HL-60 (cell line): ENCODE results near the gene MAN1C1.

Experiments
- DNase-seq, 2 experiments: peaks; one replicate each; pipeline ENCODE4 v3.0.0-alpha.2; 2010 to 2020; ENCODE audit warnings: low read depth in 1 of 2, low spot score in 1 of 2
- H3K27ac ChIP-seq: fragments of 250-450 bp; sonication (Bioruptor Pico); replicated peaks from 2 replicates; pipeline ENCODE4 v1.5.1; 2020; ENCODE audit warnings: mild to moderate bottlenecking, moderate library complexity
- H3K27me3 ChIP-seq: fragments of 250-450 bp; sonication (Bioruptor Pico); 2 replicates; pipeline ENCODE4 v1.5.1; 2021; ENCODE audit warnings: mild to moderate bottlenecking, moderate library complexity; ENCODE audit not compliant: insufficient read depth, poor library complexity, severe bottlenecking
- H3K4me3 ChIP-seq: replicated peaks from 2 replicates; pipeline ENCODE4 v1.5.1; 2011; ENCODE audit warnings: mild to moderate bottlenecking, control low read depth, low read length; ENCODE audit not compliant: insufficient read depth
- GABPA ChIP-seq: IDR thresholded peaks from 2 replicates; pipeline ENCODE4 v1.6.1; 2012; ENCODE audit warnings: low read depth
- POLR2AphosphoS5 ChIP-seq: IDR thresholded peaks from 2 replicates; pipeline ENCODE4 v1.6.1; 2012; ENCODE audit warnings: low read depth
- SPI1 ChIP-seq: IDR thresholded peaks from 2 replicates; pipeline ENCODE4 v1.6.1; 2012; ENCODE audit warnings: low read depth, mild to moderate bottlenecking, borderline replicate concordance
- TF ChIP-seq, protein P1 (sequence below): IDR thresholded peaks from 2 replicates; pipeline ENCODE4 v1.6.1; 2012; ENCODE audit warnings: low read depth; ENCODE audit not compliant: insufficient replicate concordance
- TF ChIP-seq, protein P2 (sequence below): IDR thresholded peaks from one replicate; pipeline ENCODE4 v1.5.1; 2011; ENCODE audit warnings: low read length, control low read depth, inconsistent platforms; ENCODE audit not compliant: insufficient read depth

Gene MAN1C1

DNA sequence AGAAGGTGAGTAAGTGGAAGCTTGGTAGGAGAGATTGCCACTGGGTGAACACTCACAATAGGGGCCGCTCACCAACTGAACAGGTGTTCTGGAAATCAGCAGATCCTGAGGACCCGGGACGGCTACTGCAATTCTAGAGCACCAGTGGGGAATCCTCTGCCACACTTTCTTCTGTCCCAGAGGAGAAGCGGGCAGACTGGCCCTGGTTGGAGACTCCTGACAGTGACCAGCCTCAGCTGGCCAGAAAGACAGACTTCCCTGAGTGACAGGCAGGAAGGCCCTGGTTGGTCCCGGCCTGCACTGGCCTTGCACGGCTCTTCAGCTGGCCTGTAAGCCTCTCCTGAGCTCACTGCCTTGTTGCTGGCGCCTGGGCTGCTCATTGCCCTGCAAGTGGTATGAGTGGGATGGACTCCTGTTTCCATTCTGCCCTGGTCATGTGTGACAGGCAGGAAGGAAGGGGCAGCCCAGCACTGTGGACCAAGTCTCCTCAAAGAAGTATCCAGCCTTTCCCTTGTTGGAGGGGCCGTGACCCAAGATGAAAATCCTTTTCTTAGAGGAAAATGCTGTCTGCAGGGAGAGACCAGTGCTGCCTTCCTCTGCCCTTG lies 34.5 kb downstream of the MAN1C1 start:
- TF ChIP-seq, protein P1, sequence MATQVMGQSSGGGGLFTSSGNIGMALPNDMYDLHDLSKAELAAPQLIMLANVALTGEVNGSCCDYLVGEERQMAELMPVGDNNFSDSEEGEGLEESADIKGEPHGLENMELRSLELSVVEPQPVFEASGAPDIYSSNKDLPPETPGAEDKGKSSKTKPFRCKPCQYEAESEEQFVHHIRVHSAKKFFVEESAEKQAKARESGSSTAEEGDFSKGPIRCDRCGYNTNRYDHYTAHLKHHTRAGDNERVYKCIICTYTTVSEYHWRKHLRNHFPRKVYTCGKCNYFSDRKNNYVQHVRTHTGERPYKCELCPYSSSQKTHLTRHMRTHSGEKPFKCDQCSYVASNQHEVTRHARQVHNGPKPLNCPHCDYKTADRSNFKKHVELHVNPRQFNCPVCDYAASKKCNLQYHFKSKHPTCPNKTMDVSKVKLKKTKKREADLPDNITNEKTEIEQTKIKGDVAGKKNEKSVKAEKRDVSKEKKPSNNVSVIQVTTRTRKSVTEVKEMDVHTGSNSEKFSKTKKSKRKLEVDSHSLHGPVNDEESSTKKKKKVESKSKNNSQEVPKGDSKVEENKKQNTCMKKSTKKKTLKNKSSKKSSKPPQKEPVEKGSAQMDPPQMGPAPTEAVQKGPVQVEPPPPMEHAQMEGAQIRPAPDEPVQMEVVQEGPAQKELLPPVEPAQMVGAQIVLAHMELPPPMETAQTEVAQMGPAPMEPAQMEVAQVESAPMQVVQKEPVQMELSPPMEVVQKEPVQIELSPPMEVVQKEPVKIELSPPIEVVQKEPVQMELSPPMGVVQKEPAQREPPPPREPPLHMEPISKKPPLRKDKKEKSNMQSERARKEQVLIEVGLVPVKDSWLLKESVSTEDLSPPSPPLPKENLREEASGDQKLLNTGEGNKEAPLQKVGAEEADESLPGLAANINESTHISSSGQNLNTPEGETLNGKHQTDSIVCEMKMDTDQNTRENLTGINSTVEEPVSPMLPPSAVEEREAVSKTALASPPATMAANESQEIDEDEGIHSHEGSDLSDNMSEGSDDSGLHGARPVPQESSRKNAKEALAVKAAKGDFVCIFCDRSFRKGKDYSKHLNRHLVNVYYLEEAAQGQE, result no peak
- TF ChIP-seq GABPA (no peak), POLR2AphosphoS5 (no peak), SPI1 (no peak)
- TF ChIP-seq, protein P2, sequence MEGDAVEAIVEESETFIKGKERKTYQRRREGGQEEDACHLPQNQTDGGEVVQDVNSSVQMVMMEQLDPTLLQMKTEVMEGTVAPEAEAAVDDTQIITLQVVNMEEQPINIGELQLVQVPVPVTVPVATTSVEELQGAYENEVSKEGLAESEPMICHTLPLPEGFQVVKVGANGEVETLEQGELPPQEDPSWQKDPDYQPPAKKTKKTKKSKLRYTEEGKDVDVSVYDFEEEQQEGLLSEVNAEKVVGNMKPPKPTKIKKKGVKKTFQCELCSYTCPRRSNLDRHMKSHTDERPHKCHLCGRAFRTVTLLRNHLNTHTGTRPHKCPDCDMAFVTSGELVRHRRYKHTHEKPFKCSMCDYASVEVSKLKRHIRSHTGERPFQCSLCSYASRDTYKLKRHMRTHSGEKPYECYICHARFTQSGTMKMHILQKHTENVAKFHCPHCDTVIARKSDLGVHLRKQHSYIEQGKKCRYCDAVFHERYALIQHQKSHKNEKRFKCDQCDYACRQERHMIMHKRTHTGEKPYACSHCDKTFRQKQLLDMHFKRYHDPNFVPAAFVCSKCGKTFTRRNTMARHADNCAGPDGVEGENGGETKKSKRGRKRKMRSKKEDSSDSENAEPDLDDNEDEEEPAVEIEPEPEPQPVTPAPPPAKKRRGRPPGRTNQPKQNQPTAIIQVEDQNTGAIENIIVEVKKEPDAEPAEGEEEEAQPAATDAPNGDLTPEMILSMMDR, result no peak
- H3K27ac ChIP-seq, result no peak overlapping the region
- no peaks in the 10 kb centered on the region for H3K27me3 ChIP-seq
- no peak overlapping the region for H3K4me3 ChIP-seq
- no peak for DNase-seq

DNA sequence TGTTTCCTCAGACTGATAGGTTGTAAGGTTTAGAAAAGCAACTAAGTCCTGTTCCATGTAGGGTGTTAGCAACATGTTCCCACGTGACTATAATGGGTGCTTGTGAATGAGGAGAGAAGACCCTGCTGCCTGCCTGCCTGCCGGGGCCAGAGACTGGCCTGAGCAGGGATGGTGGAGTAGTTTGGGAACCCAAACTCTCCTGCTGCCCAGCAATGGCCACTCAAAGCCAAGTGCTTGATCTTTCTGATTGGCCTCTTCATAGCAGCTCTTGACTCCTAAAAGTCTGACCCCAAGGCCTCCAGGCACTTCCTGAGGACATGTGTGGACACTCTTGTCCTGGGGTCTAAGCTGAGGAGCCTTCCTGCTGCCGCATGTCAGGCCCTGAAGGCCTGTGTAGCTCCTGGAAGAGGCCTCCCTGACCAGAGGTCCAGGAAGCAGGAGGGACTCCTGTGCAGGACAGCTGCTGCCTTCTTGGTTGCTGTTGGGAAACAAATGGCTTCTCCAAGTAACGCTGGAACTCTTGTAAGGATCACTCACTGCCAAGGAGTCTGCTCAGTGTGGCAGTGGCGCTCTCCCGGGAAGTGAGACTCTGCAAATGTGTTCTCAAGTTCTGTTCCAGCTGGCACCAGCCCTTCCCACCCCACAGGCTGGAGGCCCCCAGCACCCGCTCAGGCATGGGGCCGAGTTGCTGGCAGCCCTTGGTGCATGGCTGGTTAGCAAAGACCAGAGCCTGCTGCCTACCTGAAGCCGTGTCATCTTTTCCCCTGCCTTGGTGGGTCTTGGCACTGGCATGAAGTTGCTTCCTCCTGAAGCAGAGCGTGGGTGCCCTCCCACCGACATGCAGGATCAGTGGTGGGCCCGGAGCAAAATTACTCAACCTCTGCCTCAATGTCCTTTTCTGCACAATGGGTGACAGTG lies 35.5 kb downstream of the MAN1C1 start:
- H3K27ac ChIP-seq, result no peak overlapping the region
- no peak for DNase-seq
- no peaks in the 10 kb centered on the region for H3K27me3 ChIP-seq
- TF ChIP-seq, protein P2, result no peak
- TF ChIP-seq SPI1 (no peak), POLR2AphosphoS5 (no peak), GABPA (no peak)
- TF ChIP-seq, protein P1, result no peak
- no peak overlapping the region for H3K4me3 ChIP-seq

DNA sequence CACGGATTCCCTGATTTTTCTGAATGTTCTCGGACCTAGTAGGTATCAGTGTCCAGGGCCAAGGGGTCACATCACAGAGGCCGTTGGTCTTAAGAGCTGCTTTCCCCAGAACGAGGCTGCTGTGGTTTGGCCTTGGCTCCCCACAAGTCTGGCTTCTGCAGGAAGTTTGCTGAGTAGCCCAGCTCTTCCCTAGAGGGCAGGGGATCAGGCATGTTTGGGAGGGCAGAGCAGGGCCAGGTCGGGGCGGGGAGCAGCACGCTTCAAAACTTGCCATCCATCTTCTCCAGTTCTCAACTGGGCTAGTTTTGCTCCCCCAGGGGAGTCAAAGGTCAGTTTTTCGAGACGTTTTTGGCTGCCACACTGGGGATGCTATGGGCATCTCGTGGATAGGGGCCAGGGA lies 37.0 kb downstream of the MAN1C1 start:
- H3K4me3 ChIP-seq, result no peak overlapping the region
- no peak for TF ChIP-seq SPI1
- no peak for TF ChIP-seq GABPA
- TF ChIP-seq POLR2AphosphoS5, result no peak
- TF ChIP-seq, protein P1, result no peak
- TF ChIP-seq, protein P2, result no peak
- H3K27me3 ChIP-seq, result no peaks in the 10 kb centered on the region
- DNase-seq, result no peak
- H3K27ac ChIP-seq, result no peak overlapping the region
